Effector CD8-positive, alpha-beta T cell (primary cell): ENCODE results near the gene PDCD4.
A peak's percentile ranks its signal among the peaks of the same experiment; 100 is the strongest.
"Not testable (repeated sequence)": the region's sequence is repeated elsewhere in the genome, so short reads cannot be mapped to it uniquely, and the experiment has no call there.

Source experiments
- DNase-seq: peaks from one replicate; lab custom pipeline; 2025; lab: John Stamatoyannopoulos, UW

The PDCD4 gene

GRCh38 chr10:110861476-110861875 lies 10.3 kb upstream of the PDCD4 start:
- DNase-seq, result no peak

GRCh38 chr10:110861930-110862649 lies 9.6 kb upstream of the PDCD4 start:
- DNase-seq, result no peak

DNA sequence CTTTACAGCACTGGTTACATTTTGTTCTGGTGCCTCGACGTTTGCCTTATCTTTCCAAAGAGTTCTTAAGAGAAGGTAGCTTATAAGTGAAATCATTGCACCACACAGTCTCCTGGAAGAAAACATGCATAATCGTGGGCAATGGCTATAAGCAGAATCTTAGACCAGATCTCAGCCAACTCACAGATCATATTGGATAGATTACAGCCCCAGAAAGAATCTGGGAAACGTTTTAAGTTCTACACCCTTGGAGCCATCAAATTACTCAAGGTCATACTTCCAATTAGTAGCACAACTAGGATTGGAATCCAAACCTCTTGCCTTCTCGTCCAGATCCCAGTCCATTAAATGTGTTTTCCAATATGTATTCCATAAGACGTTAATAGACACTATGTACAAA lies 8.8 kb upstream of the PDCD4 start:
- no peak for DNase-seq

DNA sequence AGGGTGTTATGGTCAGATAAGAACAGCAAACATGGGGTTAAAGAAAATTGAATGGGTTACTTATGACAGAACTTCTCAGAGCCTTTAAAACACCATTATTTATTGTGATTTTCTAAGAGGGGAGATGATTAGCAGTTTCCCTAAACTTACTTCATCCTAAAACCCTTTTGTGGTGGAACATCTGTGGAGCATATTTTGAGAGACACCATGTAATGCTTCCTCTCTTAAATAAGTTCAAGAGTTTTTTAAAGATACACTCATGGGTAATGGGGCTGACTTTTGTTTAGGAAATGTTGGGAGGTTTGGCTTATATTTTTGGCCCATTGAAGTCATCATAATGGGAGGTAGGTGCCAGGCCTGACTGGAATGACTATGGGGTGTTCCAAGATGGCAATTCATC lies 8.4 kb upstream of the PDCD4 start:
- no peak for DNase-seq

DNA sequence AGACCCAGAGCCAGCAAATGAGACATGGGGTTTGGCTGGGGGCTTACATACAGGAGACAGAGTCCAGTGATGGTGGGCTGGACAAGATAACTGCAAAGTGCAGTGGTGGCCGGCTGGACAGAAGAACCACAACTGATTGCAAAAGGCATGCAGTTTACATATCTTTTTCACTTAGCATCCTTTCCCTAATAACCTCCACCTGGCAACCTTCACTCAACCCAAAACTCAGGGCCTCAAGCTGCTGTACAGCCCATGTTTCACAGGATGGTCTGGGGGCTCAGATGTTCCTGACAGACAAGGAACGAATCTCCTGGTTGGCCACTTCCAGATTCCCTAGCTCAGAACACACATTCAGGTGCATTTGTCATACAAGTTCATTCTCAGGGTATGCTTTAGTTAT lies 7.8 kb upstream of the PDCD4 start:
- no peak for DNase-seq

DNA sequence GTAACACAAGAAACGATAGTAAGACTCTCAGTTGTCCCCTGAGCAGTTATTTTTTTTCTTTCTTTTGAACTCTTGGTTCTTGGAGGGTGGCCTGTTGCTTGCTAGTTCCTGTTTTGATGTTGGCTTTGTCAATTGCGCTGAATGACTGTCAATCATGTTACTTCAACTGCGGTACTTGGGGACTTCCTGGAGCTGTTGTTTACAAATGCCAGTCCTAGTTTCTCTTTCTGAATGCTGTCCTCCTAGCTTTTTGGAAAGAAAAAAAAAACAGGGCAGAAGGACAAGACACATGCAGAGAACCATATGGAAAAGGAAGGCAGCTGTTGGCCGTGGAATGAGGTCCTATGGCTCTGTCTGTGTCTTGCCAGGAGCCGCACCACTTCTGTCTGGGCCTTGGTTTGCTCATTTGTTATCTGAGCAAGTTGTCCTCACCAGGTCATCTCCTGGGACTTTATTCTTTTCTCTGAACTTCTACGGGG lies 7.0 kb upstream of the PDCD4 start:
- peak; percentile 31 for DNase-seq

GRCh38 chr10:110865186-110865808 lies 6.4 kb upstream of the PDCD4 start:
- no peak for DNase-seq

- DNase-seq, result no peak
These were observed 5.8 kb upstream of the PDCD4 start for GRCh38 chr10:110865809-110866482.

DNA sequence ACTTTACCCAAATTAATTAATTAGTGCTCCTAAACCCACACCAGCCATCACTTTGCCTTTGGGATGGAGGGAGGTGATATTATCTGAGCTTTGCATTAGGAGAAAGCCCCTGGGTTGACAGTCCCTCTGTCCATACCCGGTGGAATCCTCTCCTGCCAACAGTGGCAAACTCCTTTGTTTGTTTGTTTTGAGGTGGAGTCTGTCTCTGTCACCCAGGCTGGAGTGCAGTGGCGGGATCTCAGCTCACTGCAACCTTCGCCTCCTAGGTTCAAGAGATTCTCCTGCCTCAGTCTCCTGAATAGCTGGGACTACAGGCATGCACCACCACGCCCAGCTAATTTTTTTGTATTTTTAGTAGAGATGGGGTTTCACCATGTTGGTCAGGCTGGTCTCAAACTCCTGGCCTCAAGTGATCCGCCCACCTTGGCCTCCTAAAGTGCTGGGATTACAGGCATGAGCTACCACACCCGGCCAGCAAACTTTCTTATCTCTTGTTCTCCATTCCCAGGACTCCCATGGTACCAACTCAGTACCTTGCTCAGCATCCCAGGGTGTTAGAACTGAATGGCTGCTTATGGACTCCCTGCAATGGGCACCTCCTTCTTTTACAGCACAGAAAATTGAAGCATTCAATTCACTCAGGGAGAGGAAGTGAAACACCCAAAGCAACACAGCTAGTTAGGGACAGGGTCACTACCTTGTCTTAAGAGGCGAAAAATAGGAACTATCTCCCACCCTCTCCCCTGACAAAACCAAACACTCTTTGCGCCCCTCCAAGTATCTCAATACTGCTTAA lies 4.5 kb upstream of the PDCD4 start:
- DNase-seq, result not testable (repeated sequence)

DNA sequence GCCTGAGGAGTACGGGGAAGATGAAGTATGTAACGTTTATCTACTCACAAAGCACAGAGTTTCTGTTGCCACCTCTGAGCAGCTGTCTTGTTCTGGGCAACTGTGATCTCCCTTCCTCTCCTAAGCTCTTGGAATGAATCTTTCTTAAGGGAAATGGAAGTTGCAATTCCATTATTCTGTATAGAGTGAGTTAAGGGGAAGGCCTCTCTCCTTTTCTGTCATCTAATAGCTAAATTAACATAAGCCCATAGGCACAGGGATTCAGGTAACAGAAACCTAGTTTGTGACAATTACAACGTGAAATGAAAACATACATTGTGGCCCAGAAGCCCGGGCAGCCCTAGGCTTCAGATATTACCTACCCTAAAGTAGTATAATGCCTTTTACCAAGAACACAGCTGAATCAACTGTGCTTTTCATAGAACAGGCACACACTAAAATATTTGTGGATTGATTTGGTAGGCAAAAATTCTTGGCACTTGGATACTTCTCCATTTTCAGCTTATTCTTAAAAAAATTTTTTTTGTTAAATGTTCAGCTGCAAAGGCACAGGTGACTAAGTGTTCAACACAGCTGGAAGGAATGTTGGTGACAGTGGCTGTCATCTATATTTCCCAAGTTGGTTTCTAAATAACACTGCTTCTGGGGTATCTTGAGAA lies 3.8 kb upstream of the PDCD4 start:
- DNase-seq, result no peak

GRCh38 chr10:110868981-110869380 lies 2.7 kb upstream of the PDCD4 start:
- peak; percentile 36 for DNase-seq

GRCh38 chr10:110870823-110871297 lies 868 bp upstream of the PDCD4 start:
- DNase-seq, result no peak

GRCh38 chr10:110872145-110872983 lies 636 bp downstream of the PDCD4 start:
- DNase-seq, result peak; percentile 81

DNA sequence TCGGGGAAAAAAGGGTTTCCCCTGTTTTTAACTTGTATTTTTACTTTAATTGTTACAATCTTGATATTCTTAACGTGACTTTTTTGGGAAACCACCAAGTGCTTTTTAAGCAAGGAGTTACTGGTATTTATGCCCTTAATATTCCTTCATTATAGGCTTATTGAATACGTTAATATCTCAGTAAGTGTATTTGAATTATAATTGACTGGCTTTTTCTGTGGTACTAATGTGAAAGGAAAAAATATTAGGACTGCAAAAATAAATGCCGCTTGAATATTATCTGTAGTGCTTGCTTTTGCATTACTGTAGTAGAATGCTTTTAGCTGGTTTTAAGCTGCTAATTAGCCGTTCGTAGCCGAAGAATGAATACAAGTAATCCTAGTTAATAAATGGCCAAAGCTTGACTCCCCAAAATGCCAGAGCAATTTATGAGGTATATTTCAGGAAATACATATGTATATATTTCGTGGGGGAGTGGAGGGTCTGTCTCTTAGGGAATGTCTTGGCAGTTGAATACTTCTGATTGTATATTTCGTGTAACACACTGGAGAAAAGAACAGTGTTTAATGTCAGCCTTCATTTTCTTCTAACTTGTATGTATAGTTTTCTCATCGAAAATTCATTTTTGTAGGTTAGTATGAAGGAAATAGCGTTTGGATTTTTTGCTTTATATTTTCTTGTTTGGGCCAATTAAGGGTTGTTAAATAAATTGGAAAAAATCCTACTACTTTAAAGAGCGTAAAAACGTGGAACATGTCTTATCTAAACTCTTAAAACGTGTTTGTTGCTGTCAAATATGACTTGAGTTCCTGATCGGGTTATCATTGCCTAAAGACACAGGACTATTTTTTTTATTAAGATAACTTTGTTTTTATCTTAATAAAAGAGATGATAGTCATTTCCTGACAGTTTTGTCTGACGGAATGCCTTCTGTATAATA lies 1.5 kb downstream of the PDCD4 start:
- DNase-seq, result no peak

- DNase-seq, result no peak
These were observed 2.2 kb downstream of the PDCD4 start for GRCh38 chr10:110873951-110874350.

- DNase-seq, result no peak
These were observed 4.3 kb downstream of the PDCD4 start for GRCh38 chr10:110876000-110876399.

DNA sequence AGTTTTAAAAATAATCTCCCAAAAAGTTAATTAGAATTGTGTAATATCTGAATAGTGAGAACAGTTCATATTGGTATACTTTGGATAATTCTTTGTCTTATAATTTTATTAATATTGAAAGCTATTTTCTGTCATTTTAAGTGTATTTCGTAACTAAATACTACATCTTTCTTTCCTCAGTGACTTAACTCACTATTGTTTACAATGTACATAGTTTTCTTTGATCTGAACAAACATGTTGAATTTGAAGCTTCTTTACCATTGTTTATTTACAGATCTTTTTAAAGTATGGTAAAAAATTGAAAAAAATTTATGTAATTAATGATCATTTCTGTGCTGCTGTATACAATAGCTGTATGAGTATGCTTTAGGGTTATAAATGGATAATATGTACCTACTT lies 5.1 kb downstream of the PDCD4 start:
- no peak for DNase-seq

GRCh38 chr10:110880012-110880411 lies 8.3 kb downstream of the PDCD4 start:
- no peak for DNase-seq

DNA sequence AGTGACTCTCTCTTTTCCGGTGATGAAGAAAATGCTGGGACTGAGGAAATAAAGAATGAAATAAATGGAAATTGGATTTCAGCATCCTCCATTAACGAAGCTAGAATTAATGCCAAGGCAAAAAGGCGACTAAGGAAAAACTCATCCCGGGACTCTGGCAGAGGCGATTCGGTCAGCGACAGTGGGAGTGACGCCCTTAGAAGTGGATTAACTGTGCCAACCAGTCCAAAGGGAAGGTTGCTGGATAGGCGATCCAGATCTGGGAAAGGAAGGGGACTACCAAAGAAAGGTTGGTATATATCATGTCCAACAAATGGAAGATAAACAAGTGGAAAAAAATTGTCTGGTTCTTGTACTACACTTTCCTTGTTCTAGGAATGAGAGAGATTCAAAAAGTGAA lies 9.5 kb downstream of the PDCD4 start:
- no peak for DNase-seq

GRCh38 chr10:110881905-110882304 lies 10.2 kb downstream of the PDCD4 start:
- no peak for DNase-seq
